Testis (tissue), 2 donors: ENCODE data around the gene KLHDC7B.

Experiments
- POLR2A ChIP-seq: fragments of 450-650 bp; IDR thresholded peaks from one replicate; pipeline ENCODE4 v1.6.1; 2017; ENCODE audit warnings: antibody characterized with exemption, mild to moderate bottlenecking, moderate library complexity
- TF ChIP-seq, protein P1 (sequence below), 3 experiments: fragments of 450-650 bp in 2 of 3; fragments of 200-600 bp in 1 of 3; sonication (generic) in 1 of 3; IDR thresholded peaks; one replicate each; pipeline ENCODE4 v1.5.1; 2016 to 2019; ENCODE audit warnings: antibody characterized with exemption in 3 of 3, mild to moderate bottlenecking in 2 of 3, moderate library complexity in 1 of 3

DNA sequence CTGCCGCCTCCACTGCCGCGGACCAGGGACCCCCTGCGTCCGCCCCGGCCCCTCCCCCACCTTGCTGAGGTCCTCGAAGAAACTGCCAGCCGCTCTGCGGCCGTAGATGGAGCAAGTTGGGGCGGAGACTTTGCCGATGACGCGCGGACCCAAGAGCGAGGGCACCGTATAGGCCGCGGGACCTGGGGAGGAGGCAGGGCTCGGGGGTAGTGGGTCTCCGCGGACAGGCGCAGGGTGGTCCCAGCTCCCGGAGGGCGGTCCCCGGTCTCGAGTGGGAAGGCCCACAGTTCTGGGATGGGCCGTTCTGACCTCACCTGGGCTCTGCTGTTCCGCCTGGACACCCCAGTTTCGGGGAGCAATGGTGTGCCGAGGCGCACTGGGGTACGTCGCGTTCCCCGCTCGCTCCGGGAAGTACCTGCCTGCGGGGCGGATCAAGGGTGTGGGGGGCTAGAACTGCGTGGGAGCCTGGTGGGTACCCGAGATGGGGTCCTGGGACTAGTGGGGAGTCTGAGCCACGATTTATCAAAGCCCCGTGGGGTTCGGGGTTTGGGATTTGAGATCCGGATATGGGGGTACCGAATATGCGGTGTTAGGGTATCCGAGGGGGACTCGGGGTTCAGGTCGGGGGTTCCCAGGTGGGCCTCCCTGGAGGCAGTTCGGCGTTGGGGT, 14.7 kb upstream of the KLHDC7B start:
- TF ChIP-seq, protein P1, sequence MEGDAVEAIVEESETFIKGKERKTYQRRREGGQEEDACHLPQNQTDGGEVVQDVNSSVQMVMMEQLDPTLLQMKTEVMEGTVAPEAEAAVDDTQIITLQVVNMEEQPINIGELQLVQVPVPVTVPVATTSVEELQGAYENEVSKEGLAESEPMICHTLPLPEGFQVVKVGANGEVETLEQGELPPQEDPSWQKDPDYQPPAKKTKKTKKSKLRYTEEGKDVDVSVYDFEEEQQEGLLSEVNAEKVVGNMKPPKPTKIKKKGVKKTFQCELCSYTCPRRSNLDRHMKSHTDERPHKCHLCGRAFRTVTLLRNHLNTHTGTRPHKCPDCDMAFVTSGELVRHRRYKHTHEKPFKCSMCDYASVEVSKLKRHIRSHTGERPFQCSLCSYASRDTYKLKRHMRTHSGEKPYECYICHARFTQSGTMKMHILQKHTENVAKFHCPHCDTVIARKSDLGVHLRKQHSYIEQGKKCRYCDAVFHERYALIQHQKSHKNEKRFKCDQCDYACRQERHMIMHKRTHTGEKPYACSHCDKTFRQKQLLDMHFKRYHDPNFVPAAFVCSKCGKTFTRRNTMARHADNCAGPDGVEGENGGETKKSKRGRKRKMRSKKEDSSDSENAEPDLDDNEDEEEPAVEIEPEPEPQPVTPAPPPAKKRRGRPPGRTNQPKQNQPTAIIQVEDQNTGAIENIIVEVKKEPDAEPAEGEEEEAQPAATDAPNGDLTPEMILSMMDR (IDR thresholded peaks at IDR 0.05), result no peak
- no peak for TF ChIP-seq POLR2A
